C4-2B (cell line): ENCODE results near the gene ATP4B.

ENCODE experiments used
- ZFX ChIP-seq: fragments of 450-650 bp; IDR thresholded peaks from 2 replicates; pipeline ENCODE4 v1.6.1; 2017
- TF ChIP-seq, protein P1 (sequence below): fragments of 450-650 bp; conservative IDR thresholded peaks from 2 replicates; pipeline ENCODE4 v1.5.1; 2017; ENCODE audit warnings: mild to moderate bottlenecking

DNA sequence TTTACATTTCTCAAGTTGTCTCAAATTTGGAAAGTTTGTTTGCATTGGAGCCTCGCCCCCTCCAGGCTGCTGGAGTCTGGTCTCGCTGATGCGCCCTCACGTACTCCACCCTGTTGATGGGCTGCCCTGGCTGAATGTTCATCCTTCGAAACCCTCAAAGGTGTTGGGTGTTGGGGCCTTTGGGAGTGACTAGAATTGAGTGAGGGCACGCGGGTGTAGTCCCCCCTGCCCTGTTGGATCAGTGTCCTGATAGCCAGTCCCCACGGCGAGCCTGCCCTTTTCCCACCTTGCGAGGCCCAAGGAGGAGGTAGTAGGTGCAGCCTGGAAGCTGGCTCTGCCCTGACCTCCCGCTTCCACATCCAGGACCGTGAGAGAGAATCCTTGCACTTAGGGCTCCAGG, 58.6 kb downstream of the ATP4B start:
- TF ChIP-seq, protein P1, sequence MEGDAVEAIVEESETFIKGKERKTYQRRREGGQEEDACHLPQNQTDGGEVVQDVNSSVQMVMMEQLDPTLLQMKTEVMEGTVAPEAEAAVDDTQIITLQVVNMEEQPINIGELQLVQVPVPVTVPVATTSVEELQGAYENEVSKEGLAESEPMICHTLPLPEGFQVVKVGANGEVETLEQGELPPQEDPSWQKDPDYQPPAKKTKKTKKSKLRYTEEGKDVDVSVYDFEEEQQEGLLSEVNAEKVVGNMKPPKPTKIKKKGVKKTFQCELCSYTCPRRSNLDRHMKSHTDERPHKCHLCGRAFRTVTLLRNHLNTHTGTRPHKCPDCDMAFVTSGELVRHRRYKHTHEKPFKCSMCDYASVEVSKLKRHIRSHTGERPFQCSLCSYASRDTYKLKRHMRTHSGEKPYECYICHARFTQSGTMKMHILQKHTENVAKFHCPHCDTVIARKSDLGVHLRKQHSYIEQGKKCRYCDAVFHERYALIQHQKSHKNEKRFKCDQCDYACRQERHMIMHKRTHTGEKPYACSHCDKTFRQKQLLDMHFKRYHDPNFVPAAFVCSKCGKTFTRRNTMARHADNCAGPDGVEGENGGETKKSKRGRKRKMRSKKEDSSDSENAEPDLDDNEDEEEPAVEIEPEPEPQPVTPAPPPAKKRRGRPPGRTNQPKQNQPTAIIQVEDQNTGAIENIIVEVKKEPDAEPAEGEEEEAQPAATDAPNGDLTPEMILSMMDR: no peak
- TF ChIP-seq ZFX: no peak
